ENCODE data around the gene KLK3. TPM values are rescaled to one million over a fixed set of nuclear protein-coding genes. Genes with fewer than 3 reads are reported as not detected.
"Not testable (repeated sequence)": the region's sequence is repeated elsewhere in the genome, so short reads cannot be mapped to it uniquely, and the experiment has no call there.

Gene KLK3
- not detected in 2 replicates for total RNA-seq (2014; rRNA removed; shearing (Covaris generic))

DNA sequence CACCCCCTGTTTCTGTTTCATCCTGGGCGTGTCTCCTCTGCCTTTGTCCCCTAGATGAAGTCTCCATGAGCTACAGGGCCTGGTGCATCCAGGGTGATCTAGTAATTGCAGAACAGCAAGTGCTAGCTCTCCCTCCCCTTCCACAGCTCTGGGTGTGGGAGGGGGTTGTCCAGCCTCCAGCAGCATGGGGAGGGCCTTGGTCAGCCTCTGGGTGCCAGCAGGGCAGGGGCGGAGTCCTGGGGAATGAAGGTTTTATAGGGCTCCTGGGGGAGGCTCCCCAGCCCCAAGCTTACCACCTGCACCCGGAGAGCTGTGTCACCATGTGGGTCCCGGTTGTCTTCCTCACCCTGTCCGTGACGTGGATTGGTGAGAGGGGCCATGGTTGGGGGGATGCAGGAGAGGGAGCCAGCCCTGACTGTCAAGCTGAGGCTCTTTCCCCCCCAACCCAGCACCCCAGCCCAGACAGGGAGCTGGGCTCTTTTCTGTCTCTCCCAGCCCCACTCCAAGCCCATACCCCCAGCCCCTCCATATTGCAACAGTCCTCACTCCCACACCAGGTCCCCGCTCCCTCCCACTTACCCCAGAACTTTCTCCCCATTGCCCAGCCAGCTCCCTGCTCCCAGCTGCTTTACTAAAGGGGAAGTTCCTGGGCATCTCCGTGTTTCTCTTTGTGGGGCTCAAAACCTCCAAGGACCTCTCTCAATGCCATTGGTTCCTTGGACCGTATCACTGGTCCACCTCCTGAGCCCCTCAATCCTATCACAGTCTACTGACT lies at the start of gene KLK3:
Gene KLK3 (plus strand): TSS at position 280 of the 775 bp plus-strand sequence. CDS start 41 bp downstream, at position 321.
- DNase-seq (ENCODE audit: low read depth), result no peak

DNA sequence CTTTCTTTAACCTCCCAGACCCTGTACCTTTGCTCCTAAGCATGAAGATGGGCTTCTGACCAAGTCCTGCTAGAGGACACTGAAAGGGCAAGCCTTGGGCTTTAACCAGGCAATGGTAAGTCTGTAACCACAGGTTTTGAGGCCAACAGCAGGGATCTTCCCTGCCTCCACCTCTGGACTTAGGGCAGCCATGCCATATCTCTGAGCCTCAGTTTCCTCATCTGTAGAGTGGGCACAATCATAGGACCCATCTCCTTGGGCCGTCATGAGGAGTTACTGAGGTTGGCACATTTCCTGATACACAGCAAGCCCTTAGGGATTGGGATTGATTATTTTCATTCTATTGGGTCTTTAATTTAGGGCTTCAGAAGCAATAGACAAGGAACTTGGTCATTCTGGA lies 45.9 kb upstream of the KLK3 start:
- DNase-seq (ENCODE audit: low read depth), result no peak

DNA sequence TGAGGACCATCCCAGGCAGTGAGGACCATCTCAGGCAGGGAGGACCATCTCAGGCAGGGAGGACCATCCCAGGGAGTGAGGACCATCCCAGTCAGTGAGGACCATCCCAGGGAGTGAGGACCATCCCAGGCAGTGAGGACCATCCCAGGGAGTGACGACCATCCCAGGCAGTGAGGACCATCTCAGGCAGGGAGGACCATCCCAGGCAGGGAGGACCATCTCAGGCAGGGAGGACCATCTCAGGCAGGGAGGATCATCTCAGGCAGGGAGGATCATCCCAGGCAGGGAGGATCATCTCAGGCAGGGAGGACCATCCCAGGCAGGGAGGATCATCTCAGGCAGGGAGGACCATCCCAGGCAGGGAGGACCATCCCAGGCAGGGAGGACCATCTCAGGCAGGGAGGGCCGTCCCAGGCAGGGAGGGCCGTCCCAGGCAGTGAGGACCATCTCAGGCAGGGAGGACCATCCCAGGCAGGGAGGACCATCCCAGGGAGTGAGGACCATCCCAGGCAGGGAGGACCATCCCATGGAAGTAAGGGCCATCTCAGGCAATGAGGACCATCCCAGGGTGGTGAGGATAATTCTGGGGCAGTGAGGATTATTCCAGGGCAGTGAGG lies 43.0 kb upstream of the KLK3 start:
- DNase-seq (ENCODE audit: low read depth), result not testable (repeated sequence)

DNA sequence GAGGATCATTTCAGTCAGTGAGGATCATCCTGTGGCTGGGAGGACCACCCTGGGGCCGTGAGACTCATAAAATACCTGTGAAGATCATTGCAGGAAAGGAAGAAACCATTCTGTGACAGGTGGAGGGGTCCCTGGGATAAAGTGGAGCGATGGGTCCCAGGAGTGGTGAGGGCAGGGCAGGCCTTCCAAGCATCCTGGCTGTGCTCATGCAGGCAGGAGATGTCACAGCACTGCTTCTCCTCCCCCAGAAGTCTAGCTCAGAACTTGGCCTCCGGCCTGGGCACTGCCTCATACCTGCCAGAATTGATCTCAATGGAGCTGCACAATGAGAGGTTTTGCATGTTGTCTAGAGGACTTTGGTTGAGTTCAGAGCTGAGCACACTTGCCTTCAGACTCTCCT lies 42.2 kb upstream of the KLK3 start:
- no peak for DNase-seq (ENCODE audit: low read depth)

DNA sequence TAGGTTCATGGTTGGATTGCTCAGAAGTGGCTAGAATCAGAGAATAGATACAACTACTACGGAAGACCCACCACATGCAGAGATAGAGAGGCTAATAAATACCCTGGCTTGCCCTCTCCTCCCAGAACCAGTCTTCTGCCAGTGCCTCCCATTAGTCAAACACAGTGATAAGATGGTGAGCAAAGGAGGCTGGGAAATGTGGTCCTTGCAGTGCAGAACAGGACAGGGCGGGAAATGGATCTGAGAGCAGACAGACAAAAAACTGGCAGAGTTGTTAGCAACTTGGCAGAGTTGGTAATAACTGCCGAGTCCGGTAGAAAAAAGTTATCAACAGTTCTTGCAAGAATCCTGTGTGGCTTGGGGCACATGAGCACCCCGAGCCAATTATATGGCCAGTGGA lies 39.8 kb upstream of the KLK3 start:
- DNase-seq (ENCODE audit: low read depth), result no peak

DNA sequence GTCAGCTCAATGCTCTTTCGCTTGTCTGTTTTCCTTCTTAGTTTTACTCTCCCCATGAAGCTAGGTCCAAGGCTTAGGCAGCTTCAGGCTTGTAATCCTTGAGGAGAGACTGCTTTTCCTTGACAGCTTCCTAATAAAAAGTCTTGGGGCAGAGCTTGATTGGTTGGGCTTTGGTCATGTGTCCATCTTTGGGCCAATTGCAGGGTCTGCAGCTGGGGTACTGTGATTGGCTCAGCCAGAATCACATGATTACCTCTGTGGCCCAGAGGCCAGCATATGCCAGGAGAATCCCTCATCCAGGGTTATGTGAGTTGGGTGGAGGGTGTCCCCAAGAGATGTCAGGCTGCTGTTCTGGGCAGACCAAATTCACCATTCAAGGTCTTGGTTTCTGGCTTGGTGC lies 39.3 kb upstream of the KLK3 start:
- no peak for DNase-seq (ENCODE audit: low read depth)

DNA sequence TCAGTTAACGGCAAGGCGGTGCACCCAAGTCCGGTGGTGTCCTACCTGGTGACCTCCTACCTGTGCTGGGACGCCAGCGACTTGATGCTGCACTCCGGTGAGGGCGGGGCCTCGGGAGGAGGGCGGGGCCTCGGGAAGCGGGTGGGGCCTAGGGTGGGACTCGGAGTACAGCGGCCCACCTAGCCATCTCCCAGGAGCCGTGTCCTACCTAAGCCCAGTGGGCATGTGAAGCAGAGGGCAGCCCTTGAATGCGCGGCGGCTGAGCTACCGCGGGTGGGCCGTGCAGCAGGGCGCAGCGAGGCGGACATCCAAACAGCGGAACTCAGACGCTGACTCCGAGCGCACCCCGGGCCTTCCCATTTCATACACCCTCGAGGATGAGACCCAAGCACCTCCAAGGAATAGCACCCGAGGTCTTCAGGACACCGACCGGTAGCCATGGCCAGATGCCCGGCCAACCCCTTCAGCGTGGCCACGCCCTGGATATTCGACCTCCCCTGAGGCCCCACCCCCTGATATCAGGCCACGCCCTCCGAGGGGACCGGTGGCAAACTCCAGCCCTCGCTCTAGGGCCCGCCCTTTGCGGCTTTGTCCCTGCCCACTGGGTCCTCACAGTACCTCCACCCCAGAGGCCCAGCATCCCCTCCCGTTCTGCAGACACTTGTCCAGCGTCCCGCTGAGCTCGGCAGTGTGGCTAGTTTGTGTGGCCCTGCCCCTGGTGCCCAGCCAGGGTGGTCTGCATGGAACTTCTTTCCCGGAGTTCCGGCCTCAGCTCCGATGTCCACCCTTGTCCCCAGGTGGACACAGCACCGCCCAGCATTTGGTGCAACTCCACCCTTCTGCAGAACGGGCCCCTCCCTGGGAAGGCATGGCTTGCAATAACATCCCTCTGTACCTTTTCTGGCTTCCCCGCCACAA lies 36.5 kb upstream of the KLK3 start:
- peak; percentile 79 for DNase-seq (ENCODE audit: low read depth)

DNA sequence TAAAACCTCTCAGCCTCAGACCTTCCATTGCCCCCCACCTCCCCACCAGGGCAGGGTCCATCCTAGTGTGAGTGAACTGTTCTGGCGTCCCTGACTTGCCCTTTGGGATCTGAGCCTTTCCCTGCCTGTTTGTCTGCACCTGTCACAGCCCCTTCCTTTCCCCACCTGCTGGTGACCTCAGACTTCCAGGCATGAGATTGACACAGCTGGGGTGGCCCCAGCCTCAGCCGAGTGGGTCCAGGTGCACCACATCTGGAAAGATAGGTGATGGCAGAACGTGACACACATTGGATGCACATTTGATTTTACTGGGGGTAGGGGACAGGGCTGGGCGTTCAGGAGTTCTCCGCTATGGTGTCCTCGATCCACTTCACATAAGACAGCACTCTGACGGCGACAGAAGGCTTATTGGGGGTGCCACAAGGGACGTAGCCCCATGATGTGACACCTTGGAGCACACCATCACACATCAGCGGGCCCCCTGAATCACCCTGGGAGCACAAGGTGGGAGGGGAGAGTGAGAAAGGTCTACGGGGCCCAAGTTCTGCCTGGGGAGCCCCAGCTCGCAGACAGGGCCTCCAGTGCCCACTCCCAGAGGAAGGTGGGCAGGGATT lies 35.7 kb upstream of the KLK3 start:
- no peak for DNase-seq (ENCODE audit: low read depth)

DNA sequence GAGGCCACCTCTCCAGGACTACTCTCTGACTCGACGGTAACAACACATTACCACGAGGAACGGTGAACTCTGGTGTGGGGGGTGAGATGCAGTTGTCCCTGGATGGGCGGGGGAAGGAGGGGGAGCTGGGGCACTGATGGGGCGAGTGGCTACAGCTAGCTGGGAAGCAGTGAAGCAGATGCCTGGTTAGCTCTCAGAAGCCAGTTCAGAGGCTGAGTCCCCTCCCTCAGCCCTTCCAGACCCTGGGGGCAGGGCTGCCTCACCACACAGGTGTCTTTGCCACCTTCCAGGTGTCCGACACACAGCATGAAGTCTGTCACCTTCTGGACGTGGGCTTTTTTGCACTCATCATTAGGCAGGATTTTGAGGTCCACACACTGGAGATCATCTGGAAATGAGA lies 35.1 kb upstream of the KLK3 start:
- DNase-seq (ENCODE audit: low read depth), result no peak

DNA sequence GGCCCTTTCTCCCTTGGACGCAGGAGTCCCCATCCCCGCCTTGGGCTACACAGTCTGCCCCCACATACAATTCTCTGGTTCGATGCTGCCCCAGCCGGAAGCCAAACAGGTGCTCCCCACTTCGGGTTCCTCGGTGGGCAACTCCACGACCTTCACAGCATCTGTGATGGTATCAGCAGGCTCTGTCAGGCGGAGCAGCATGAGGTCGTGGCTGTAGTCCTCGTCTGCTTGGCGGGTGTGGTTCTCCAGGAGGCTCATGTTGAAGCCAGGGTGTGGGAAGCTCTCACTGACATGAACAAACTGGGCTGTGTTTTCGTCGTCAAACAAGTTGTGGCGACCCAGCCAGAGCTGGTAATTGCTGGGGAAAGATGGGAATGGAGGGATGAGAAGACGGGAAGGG lies 34.6 kb upstream of the KLK3 start:
- no peak for DNase-seq (ENCODE audit: low read depth)

DNA sequence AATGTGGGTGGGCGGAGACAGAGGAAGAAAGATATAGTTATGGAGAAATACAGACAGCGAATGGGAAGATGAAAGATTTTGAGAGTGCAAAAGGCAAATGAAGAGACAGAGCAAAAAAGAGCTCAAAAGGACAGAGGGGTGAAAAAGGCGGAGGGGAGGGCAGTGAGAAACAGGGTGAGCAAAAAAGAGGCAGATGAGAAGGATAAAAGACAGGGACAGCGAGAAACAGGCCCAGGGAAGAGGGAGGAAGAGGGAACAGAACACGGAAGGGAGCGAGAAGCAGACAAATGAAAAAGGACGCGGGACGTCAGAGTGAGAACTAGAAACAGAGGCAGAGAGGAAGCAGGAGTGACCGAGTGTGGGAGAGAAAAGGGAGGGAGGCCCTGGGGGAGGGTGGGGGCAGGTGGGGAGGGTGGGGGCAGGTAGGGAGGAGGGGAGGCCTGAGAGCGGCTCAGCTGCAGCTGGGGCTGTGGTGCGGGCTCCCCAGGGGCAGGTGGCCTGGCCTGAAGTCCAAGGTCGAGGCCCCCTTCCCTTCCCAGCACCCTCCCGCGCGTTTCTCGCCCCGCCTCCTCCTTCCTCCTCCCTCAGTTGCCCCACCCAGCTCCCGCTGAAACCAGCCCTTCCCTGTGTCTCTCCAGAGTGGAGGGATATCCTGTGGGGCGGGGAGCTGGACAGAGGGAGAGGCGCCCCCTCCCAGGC lies 34.0 kb upstream of the KLK3 start:
- no peak for DNase-seq (ENCODE audit: low read depth)

DNA sequence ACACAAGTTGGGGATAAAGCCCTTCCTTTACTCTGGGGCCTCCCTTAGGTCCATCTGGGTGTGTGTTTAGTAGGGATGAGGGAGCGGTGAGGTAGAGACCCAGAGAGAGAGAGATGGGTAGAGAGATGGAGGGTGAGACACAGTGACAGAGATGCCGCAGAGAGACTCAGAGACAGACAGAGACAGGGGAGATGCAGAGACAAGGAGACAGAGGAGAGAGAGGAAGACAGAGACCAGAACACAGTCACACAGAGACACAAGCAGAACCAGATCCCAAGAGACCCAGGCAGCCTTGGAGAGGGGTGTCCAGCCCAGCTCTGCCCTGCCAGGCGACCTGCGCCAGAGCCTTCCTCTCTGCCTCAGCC lies 33.5 kb upstream of the KLK3 start:
- no peak for DNase-seq (ENCODE audit: low read depth)

DNA sequence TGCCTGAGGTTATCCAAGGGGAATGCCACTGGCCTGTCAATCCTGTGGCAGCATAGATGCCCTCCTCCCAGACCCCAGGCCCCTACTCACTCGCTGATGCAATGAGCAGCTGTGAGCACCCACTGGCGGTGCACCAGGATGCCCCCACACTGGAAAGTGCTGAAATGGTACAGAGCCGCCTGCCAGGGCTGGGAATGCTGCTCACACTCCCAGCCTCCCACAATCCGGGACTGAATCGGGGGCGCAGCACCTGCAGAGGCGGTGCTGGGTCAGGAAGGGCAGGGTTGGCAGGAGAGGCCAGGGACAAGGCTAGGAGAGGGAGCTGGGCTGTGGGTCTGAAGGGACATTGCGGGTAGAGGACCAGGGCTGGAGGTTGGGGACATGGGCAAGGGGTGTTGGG lies 33.1 kb upstream of the KLK3 start:
- no peak for DNase-seq (ENCODE audit: low read depth)

DNA sequence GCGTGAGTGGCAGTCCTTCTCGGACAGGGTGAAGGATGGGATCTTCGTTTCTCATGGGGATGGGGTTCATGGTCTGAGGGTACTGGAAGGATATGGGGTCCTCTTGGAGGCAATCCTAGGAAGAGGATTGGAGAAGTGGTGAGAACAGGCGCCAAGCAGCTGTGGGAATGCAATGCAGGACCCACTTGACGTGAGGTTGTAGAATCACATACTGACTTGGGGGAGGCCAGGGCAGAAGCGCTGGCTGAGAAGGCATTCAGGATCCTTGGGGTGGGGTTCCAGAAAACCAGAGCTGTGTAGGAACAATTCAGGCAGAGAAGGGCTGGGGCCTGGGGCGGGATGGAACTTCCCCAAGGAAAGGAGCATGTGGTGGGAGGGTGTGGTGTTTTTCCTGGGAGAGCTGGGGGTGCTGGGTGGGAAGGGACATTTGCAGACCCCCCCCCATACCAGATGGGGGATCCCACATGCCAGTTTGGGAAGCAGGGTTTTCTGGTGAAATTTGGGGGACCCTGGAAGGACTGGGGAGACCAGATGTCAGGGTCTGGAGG lies 32.0 kb upstream of the KLK3 start:
- no peak for DNase-seq (ENCODE audit: low read depth)

DNA sequence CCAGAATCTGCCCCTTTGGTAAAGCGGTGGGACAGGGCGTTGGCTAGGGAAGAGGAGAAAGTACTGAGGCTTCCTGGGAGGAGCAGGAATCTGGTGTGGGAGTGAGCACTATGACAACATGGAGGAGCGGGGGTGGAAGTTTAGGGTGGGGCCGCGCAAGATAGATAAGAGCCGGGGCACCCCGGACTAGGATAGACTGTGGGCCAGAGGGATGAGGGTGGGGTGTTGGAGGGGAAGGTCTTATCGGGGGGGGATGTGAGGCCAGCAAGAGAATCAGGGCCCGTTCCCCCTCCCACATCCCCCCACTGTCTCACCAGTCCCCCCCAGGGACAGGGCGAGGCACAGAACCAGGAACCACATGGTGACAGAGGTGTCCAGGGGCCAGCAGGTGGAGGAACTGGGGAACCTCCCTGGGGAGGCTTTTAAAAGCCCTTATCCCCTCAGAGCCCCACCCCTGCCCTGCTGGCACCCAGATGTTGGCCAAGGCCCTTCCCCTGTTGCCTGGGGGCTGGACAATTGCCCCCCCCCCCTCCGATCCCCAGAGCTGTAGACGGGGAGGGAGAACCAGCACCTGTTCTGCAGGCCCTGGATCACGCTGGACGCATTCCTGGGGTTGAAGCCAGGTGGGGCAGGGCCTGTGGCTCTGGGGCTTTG lies 31.2 kb upstream of the KLK3 start, which contains the start of gene KLK1:
Gene KLK1 (minus strand): TSS at position 399 of the 654 bp plus-strand sequence. CDS start 39 bp downstream, at position 360.
- no peak for DNase-seq (ENCODE audit: low read depth)

DNA sequence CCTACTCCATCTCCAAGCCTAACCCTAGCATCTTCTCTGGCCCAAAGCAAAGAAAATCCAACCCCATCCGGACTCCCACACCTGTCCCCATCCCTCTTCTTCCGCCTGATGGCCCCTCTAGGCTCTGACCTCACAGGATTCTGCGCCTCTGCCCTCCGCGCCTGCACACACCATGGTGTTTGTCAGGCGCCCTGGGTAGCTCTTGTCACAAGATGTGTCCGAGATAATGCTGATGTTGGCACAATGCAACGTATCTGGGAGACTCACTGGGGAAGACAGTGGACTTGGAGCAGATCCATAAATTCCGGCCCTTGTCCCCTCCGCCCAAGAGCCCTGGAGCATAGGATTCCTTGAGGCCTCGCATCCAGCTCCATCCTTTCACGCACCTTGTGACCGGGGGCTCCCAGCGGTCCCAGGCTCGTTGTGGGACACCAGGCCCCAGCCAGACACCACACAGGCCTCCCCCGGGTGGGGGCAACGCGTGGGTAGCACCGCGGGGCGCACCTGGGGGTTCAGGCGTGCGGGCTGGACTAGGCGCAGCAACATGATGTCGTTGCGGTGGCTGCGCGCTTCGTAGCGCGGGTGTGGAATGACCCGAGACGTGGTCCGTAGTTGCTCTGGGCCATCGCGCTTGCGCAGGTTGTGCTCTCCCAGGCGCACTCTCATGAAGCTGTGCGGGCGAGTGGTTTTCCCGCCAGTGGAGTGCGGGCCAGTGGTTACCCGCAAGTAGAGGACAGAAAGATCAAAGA lies 28.0 kb upstream of the KLK3 start:
- DNase-seq (ENCODE audit: low read depth), result no peak

DNA sequence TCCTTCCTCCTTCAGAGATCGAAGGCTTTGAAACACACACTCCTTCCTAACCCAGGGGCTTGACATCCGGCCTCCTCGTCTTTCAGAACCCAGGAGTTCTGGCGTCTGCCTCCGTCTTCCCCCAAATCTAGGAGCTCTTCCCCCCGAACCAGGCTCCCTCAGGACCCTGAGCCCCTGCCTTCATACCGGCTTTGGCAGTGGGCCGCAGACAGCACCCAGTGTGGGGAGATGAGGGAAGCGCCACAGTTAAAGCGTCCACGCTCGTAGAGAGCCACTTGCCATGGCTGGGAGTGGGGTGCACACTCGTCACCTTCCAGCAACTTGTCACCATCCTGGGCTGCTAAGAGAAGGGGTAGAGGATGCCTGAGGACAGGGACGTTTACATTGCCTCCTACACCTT lies 27.2 kb upstream of the KLK3 start:
- no peak for DNase-seq (ENCODE audit: low read depth)

DNA sequence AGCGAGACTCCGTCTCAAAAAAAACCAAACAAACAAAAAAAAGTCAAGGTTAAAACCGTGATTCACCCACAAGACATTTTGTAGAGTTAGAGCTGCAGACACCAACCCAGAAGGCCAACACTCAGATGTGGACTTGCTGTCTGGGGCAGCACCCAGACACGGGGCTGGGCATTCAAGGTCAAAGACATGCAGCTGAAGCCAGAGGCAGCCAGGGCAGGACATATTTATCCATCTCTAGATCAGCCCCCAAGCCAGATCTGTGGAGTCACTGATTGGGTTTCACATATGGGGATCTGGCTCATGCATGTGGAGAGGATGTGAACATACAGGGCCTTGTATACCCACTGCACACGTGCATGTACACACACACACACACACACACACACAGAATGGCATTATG lies 24.9 kb upstream of the KLK3 start:
- no peak for DNase-seq (ENCODE audit: low read depth)

DNA sequence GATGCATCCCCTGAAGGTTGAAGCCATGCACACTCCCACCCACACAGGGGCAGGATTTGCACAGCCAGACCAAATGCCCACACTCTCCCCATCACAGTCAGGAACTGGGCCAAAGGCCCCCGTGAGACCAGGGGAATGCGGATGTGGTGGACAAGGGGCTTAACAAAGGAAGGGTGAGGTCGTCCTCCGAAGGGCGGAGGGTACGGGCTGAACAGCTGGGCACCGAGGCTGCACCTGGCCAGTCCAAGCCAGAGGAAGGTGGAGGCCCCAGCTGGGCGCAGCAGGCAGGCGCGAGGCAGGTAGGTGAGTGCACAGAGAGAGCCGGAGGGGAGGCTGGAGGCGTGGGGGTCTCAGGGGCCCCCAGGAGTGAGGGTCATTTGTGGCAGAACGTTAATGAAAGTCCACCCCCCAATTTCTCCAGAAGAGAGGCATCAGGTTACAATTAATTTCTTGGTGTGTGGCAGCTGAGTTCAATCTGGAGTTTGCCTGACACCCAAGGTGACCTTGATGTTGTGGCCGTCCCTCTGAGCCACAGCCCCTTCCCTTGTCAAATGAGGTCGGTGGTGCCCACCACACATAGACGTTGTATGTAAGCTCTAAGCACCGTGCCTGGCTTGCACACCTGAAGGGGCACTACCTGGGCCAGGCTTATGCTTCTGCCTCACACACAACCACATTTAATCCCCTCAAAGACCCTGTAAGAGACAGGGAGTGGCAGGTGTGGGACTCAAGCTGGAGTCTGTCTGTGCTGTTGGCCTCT lies 24.3 kb upstream of the KLK3 start:
- DNase-seq (ENCODE audit: low read depth), result peak; percentile 62

All from Daoy (cell line).